ENCODE measurements around the gene N4BP2L2. TPM values are rescaled to one million over a fixed set of nuclear protein-coding genes. Genes with fewer than 3 reads are reported as not detected.

Gene N4BP2L2
- total RNA-seq, 1 experiment from 2014 or later = 128 TPM

DNA sequence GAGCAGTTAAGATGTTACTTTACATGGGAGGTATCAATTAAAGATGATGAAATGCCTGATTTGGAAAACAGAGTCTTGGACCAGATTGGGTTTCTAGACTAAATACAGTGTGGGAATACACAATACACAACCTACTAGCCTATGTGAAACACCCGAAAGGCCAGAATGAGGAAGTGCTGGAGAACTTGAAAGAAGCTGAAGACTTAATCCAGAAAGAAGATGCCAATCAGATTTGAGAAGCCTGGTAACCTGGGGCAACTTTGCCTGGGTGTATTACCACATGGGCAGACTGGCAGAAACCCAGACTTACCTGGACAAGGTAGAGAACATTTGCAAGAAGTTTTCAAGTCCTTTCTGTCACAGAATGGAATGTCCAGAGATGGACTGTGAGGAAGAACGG is 153.9 kb downstream of the N4BP2L2 start:
- no peak overlapping the region for H3K4me3 Mint-ChIP-seq (ENCODE audit: unreplicated experiment)
- ChIA-PET CTCF (no interaction called here), POLR2A (no interaction called here)
- H3K27me3 Mint-ChIP-seq (ENCODE audit: insufficient read depth, unreplicated experiment) = no peaks in the 10 kb centered on the region
- Histone ChIP-seq H3K36me3 (ENCODE audit: control insufficient read depth, insufficient read depth, low read length) (no peaks in the 10 kb centered on the region), H3K9me3 (no peaks in the 10 kb centered on the region), H3K4me1 (no peaks in the 10 kb centered on the region), H3K4me3 (ENCODE audit: low read depth, low read length) (no peak overlapping the region), H3K27me3 (replicated peaks; ENCODE audit: control insufficient read depth, insufficient read depth, low read length) (no peaks in the 10 kb centered on the region)
- H3K27ac Mint-ChIP-seq (ENCODE audit: unreplicated experiment) = no peak overlapping the region
- no TSS peak for BruUV-seq (replicated peaks)
- no peaks in the 10 kb centered on the region for H3K4me1 Mint-ChIP-seq (ENCODE audit: low read depth, unreplicated experiment)
- H3K9me3 Mint-ChIP-seq (ENCODE audit: unreplicated experiment) = no peaks in the 10 kb centered on the region
- intact Hi-C loops (cut with micrococcal nuclease; ENCODE audit: unreplicated experiment) = no loop called here
- TF ChIP-seq, protein P1, sequence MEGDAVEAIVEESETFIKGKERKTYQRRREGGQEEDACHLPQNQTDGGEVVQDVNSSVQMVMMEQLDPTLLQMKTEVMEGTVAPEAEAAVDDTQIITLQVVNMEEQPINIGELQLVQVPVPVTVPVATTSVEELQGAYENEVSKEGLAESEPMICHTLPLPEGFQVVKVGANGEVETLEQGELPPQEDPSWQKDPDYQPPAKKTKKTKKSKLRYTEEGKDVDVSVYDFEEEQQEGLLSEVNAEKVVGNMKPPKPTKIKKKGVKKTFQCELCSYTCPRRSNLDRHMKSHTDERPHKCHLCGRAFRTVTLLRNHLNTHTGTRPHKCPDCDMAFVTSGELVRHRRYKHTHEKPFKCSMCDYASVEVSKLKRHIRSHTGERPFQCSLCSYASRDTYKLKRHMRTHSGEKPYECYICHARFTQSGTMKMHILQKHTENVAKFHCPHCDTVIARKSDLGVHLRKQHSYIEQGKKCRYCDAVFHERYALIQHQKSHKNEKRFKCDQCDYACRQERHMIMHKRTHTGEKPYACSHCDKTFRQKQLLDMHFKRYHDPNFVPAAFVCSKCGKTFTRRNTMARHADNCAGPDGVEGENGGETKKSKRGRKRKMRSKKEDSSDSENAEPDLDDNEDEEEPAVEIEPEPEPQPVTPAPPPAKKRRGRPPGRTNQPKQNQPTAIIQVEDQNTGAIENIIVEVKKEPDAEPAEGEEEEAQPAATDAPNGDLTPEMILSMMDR (IDR thresholded peaks at IDR 0.05; ENCODE audit: insufficient read depth in 1 of 2, low read depth in 1 of 2, low read length in 1 of 2, severe bottlenecking in 1 of 2, unreplicated experiment in 1 of 2) = no peak
- H3K36me3 Mint-ChIP-seq (ENCODE audit: insufficient read depth, unreplicated experiment) = peaks cover 8% of the 10 kb centered on the region
- no peak for DNase-seq

- H3K4me3 ChIP-seq (ENCODE audit: low read depth, low read length) = no peak overlapping the region
- H3K4me1 ChIP-seq = no peaks in the 10 kb centered on the region
- no peak for DNase-seq
- H3K27me3 ChIP-seq (replicated peaks; ENCODE audit: control insufficient read depth, insufficient read depth, low read length) = no peaks in the 10 kb centered on the region
- TF ChIP-seq, protein P1 (IDR thresholded peaks at IDR 0.05; ENCODE audit: insufficient read depth in 1 of 2, low read depth in 1 of 2, low read length in 1 of 2, severe bottlenecking in 1 of 2, unreplicated experiment in 1 of 2) = no peak
- no peaks in the 10 kb centered on the region for H3K4me1 Mint-ChIP-seq (ENCODE audit: low read depth, unreplicated experiment)
- no peaks in the 10 kb centered on the region for H3K9me3 ChIP-seq
- no peaks in the 10 kb centered on the region for H3K27me3 Mint-ChIP-seq (ENCODE audit: insufficient read depth, unreplicated experiment)
- POLR2A ChIA-PET = no interaction called here
- no peaks in the 10 kb centered on the region for H3K9me3 Mint-ChIP-seq (ENCODE audit: unreplicated experiment)
- peaks cover 5% of the 10 kb centered on the region for H3K36me3 Mint-ChIP-seq (ENCODE audit: insufficient read depth, unreplicated experiment)
- no peaks in the 10 kb centered on the region for H3K36me3 ChIP-seq (ENCODE audit: control insufficient read depth, insufficient read depth, low read length)
- no peak overlapping the region for H3K27ac Mint-ChIP-seq (ENCODE audit: unreplicated experiment)
- intact Hi-C loops (cut with micrococcal nuclease; ENCODE audit: unreplicated experiment) = no loop called here
- H3K4me3 Mint-ChIP-seq (ENCODE audit: unreplicated experiment) = no peak overlapping the region
- no TSS peak for BruUV-seq (replicated peaks)
- CTCF ChIA-PET = no interaction called here
Observed at GRCh38 chr13:32383836-32384618, 154.6 kb downstream of the N4BP2L2 start.

Other genes with a start within 250 kb of the N4BP2L2 start
- gene ZAR1L, start 223.4 kb downstream of the N4BP2L2 start, total RNA-seq (2022) = 0.53 TPM in 1 of 2 replicates, not detected in the other
- 29.8 and 32.5 TPM in 2 replicates for gene BRCA2, start 223.3 kb downstream of the N4BP2L2 start, total RNA-seq (2022)
- 7.9 and 9.3 TPM in 2 replicates for gene N4BP2L1, start 110.7 kb downstream of the N4BP2L2 start, total RNA-seq (2022)
- gene PDS5B, start 47.7 kb upstream of the N4BP2L2 start, total RNA-seq (2022) = 53.0 and 54.9 TPM in 2 replicates

Data from Caco-2 (cell line).